Muscle of arm (tissue), 12 donors: ENCODE data around the gene GFER. TPM values are rescaled to one million over a fixed set of nuclear protein-coding genes. Genes with fewer than 3 reads are reported as not detected.
"Not testable (repeated sequence)": the region's sequence is repeated elsewhere in the genome, so short reads cannot be mapped to it uniquely, and the experiment has no call there.

Experiments used
- DNase-seq: peaks from one replicate; pipeline ENCODE4 v3.0.0-alpha.2; 2013
- polyA plus RNA-seq, 12 donors: library from polyadenylated mRNA; unstranded; fragments of 120-200 nt; gene quantifications; one replicate each; pipeline ENCODE4 v1.2.1, GENCODE V29; 2013; ENCODE audit not compliant: insufficient read length in 12 of 12

GFER gene
- polyA plus RNA-seq, 12 donors, result 10.9 to 40.2 (median 15.1) TPM; not detected in 1

DNA sequence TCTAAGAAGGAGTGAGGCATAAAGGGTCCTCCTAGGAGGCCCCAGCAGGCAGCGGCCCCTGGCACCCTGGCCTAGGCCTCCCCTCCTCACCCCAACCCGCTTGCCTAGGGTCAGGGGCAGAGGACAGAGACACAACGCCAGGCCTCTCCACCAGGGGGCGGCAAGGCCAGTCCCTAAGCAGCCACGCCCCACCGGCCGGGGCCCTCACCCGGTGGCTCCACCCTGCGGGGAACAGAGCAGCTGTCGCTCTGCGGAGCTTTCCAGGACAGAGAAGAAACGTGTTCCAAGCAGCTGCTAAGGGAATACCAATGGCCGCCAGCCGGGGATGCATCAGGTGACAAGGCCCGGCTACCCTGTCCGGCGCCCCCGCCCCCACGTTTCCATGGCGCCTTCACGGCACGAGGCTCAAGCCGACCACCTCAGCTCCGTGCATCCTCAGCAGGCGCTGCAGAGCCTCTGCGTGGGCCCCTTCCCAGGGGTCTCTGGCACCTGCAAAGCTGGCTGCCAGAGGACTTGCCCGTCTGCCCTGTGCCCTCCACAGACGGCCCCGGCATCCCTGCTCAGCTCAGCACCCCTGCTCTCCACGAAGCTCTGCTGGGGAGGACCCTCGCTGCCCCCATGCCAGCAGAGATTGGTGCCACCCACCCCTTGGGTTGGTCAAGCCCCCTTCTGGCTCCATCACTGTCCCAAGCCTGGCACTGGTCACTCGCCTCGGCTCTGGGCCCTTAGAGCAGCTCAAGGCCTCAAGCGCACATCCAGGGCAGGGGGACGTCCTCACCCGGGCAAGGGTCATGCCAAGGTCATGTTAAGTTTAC lies 20.0 kb downstream of the GFER start:
- DNase-seq, result peak; percentile 84

DNA sequence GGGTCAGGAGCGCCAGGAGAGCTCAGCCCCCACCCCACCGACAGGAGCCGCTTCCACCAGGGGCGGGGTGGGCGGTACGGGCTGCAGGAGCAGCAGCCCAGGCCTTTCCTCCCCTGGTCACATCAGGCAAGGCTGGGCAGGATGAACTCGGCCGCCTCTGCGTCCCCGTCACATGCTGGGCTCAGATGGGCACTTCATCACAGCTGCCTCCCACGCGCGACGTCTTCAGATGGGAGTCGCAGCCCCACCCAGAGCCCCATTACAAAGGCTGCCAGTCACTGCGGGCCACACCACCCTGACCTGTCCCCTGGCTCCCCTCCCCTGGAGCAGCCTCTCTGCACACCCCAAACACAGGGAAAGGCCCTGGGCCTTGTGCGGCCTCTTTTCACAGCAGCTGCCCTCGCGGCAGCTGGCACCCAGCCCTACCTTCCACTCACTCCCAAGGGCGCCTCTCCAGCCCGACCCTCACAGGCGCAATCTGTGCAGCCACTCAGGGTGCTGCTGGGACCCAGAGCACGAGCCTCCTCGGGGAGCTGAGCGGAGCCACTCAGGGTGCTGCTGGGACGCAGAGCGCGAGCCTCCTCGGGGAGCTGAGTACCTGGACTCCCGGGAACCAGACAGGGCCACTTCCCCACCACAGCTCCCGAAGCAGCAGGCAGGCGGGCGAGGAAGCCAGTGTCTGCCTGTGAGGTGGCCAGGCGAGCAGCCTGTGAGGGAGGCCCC lies 21.0 kb downstream of the GFER start:
- no peak for DNase-seq

DNA sequence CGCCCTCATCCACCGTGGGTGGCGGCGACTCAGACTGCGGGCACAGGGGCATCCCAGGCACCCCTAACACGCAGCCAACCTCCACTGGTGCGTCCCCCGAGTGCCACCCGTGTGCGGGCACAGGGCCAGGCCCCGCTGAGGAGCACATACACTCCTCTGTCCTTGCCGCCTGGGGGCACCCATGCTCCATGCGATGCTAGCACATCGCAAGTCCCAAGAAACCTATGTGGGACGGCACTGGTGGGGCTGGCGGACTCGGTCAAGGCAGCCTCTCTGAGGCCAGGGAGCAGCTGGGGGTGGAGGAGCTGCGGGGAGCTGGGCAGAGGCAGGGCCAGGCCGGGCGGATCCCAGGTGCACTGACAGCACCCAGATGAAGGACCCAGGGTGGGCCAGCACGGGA lies 21.7 kb downstream of the GFER start:
- no peak for DNase-seq

DNA sequence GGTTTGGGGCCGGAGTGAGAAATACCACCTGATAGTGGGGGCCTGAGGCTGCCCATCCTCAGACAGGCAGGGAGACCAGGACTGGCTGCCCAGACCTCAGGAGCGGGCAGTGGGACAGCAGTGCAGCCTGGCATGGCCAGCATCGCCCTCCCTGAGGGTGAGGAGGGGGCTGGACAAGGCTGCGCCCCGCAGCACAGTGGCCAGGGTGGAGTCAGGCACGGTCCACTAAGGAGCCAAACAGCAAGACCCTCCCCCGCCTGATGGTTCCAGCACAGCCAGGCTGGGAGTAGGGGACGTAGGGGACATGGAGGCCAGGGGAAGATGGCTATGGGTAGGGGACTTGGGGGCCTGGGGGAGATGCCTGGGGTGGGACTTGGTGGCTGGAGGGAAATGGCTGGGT lies 22.3 kb downstream of the GFER start:
- no peak for DNase-seq

DNA sequence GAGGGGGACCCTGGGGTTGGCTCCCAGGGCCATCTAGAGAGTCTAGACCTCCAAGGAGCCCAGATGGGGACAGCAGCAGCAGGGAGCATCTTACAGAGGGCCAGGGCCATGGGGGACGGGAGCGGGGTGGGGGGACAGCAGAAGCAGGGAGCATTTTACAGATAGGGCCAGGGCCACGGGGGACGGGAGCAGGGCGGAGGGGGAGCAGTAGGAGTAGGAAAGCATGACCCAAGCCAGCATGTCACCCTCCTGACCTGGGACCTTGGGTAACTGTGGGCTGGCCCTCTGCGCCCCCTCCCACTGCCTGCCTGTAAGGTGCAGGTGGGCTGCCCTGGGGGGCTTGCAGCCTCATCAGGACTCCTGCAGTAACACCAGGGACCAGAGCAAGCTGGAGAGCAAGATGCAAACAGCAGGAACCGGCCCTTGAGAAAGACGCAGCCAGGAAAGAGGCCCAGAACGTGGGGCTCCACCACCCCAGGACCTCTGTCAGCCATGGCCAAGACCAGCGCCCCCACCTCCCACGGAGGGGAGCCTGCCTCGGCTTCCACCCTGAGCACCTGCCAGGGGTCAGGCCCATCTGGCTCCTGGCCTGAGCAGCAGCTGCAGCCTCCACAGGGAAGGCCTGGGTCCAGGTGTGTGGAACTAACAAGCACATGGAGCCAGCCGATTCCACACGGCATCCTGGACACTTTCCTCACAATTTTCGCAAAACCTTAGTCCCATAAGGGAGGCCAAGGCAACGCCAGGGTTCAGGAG lies 23.3 kb downstream of the GFER start:
- no peak for DNase-seq

DNA sequence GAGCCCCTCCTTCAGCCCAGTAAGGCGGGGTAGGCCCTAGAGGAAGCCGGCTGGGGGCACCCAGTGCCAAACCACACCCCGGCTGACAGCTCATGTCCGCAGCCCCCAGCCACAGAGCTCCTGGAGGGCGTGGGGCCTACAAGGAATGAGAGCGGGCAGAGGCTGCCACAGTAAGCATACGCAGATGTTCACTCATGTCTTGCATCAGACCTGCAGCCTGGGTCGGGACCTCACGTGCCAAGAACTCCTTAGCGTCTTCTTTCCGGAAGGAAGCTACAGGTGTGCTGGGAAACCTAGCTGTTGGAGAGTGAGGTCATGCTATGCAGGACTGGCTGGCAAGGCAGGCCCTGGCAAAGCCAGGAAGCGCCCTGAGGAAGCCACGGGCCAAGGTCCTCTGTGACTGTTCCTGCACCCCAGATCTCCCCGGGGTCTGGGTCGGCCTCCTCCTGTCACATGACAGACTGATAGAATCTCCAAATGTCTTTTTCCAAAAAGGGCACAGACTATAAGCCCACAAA lies 24.1 kb downstream of the GFER start:
- no peak for DNase-seq

DNA sequence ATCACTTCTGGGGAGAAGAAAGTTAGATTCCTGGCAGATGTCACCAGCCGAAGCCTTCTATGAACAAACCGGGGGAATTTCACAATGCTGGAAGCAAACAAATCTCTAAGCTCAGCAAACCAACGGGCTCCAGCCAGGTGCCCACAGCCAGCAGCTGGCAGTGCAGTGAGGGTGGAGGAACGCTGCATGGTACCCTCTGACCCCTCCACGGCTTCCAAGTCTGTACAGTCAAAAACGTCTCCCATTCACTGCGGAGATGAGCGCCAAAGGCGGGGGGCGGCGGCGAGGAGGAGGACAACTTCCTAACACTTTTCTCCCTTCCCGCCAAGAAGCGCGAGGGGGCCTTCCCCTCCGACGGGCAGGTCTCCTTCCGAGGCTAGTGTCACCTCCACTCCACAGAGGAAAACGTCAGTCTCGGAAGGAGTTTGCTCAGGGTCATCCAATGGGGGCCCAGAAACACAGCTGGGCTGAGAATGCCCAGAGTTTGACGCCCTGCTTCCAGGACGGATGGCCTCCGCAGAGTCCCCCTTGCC lies 24.7 kb downstream of the GFER start:
- DNase-seq, result no peak

DNA sequence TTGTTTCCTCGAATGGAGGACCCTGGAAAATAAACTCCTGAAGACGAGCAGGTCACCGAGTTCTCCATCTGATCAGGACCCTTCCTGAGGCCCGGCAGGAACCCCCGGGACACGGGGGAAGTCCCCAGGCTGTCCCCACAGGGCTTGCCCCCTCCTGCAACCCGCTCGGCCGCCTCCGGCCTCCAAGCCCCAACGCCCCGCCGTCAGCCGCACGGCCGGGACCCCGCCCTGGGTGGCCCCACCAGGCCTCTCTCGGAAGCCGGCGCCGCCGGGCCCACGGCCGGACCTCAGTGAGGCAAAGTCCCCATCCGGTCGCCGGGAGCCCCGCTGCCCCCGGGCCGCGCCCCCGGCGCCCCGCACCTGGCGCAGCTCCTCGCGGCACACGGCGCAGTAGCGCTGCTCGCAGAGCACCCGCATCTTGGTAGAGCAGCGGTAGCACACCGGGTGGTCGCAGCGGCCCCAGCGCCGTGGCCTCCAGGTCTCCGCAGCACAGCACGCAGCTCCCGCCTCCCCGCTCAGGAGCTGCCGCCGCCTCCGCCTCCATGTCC lies 25.2 kb downstream of the GFER start:
- DNase-seq, result no peak

DNA sequence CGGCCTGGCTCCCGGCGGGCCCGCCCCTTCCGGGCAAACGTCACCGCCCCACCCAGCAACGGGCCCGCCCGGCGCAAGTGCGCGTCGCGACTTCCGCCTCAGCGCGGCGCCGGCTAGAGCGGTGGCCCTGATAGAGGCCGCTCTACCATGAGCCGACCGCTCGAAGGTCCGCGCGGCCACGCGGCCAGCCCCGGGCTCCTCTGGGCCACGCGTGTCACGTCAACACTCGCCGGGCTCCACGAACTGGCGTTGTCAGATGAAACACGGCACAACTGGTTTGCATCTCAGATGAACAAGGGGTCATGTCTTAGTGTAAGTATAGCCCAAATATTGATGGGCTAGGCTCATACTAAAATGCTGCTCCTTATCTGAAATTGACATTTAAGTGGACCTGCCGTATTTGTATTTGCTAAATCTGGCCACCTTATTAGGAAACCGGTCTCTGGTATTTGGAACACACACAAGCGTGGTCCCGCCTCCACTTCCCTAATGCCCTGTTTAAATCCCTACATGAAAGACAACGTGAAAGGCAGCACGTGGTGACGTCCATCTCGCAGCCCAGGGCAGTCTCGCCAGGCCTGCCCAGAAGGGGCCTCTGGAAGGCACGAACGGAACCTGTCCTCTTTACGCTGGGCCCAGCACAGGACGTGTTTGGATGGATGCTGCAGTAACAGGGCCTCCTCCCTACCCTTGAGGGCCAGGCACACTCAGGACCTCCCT lies 26.0 kb downstream of the GFER start, which contains the start of gene ZNF598:
Gene ZNF598, minus strand, starts transcription at position 31 of the 720 bp plus-strand sequence.
- DNase-seq, result peak; percentile 88

DNA sequence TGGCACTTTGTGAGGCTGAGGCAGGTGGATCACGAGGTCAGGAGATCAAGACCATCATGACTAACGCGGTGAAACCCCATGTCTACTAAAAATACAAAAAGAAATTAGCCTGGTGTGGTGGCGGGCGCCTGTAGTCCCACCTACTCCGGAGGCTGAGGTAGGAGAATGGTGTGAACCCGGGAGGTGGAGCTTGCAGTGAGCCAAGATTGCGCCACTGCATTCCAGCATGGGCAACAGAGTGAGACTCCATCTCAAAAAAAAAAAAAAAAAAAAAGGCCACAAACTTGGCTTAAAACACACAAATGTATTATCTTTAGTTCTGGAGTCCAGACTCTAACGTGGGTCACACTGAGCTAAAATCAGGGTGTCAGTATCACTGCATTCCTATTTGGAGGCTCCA lies 27.7 kb downstream of the GFER start:
- not testable (repeated sequence) for DNase-seq

DNA sequence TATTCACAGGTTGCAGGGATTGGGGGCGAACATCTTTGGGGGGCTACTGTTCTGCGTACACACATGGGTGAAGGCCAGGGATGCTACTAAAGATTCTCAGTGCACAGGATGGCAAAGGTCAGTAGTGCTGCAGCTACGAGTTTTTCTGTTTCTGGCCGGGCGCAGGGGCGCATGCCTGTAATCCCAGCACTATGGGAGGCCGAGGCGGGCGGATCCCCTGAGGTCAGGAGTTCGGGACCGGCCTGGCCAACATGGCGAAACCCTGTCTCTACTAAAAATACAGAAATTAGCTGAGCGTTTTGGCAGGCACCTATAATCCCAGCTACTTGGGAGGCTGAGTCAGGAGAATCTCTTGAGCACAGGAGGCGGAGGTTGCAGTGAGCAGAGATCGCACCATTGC lies 29.5 kb downstream of the GFER start:
- no peak for DNase-seq

DNA sequence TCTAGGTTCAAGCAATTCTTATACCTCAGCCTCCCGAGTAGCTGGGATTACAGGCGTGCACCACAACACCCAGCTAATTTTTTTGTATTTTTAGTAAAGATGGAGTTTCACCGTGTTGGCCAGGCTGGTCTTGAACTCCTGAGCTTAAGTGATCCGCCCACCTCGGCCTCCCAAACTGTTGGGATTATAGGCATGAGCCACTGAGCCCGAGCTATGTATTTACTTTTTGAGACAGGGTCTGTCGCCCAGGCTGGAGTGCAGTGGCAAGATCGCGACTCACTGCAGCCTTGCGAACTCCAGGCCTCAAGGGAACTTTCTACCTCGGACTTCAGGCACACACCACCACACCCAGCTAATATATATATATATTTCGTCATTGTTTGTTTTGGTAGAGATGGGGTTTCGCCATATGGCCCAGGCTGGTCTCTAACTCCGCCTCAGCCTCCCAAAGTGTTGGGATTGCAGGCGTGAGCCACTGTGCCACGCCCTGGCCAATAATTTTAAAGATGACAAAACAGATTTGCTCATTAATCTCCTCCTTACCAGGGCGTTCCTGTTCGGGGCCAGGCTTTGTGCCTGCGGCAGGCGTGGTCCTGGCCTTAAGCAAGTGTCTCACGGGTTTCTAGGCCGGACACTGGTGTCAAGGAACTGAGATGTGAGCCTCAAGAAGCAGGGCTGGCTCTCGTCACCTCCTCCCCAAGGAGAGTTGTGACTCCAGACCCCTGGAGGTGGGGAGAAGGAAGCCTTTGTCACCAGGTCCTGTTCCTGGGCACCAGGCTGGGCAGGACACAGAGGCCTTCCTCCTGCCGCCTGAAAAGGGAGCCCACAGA lies 31.3 kb downstream of the GFER start:
- no peak for DNase-seq

DNA sequence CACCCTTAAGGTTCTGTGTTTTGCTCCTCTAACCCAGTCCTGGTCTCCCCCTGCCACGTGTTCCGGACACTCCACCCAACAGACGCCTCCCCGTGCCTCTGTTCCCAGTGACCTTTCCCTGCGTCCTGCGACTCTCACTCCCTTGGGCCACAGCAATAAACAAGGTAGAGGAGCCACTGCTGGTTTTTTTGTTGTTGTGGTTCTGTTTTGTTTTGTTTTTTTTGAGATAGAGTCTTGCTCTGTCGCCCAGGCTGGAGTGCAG lies 31.9 kb downstream of the GFER start:
- DNase-seq, result no peak

DNA sequence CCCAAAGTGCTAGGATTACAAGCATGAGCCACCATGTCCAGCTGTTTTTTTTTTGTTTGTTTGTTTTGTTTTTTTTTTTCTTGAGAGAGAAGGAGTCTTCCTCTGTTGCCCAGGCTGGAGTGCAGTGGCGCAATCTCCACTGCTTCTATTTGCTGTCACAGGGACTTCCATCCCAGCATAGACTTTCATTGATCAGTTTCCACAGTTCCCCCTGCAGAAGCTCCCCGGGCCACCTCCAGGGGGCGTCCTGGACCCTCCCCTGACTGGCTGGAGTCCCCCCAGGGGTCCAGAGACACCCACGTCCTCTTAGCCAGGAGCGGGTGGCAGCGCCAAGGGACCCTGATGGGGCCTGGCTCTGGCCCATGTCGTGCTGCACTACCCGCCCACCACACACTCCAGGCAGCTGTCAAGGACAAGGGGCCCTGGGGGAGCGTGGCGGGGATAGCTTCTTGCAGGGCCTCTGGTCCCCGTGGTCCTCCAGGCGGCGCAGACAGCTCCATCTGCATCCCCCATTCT lies 32.5 kb downstream of the GFER start:
- no peak for DNase-seq

DNA sequence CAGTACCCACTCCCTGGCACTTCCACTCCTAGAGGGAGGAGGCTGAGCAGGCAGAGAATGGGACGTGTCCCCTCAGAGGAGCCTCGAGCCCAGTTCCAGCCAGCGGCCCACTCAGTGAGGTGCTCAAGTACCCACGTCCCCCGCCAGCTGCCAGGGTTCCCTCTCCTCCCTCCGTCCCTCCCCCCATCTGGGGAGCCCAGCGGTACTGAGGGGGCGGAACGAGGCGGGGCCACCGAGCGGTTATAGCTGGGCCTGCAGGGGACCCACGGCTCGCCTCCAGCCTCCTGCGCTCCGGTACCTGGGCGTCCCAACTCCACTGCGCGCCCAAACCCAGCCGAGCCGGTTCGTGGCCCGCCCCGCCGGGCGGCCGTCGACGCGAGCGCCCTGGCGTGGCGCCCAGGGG lies 35.5 kb downstream of the GFER start, which contains the start of gene NPW:
Gene NPW, plus strand, starts transcription at position 268 of the 403 bp plus-strand sequence.
- DNase-seq, result no peak

DNA sequence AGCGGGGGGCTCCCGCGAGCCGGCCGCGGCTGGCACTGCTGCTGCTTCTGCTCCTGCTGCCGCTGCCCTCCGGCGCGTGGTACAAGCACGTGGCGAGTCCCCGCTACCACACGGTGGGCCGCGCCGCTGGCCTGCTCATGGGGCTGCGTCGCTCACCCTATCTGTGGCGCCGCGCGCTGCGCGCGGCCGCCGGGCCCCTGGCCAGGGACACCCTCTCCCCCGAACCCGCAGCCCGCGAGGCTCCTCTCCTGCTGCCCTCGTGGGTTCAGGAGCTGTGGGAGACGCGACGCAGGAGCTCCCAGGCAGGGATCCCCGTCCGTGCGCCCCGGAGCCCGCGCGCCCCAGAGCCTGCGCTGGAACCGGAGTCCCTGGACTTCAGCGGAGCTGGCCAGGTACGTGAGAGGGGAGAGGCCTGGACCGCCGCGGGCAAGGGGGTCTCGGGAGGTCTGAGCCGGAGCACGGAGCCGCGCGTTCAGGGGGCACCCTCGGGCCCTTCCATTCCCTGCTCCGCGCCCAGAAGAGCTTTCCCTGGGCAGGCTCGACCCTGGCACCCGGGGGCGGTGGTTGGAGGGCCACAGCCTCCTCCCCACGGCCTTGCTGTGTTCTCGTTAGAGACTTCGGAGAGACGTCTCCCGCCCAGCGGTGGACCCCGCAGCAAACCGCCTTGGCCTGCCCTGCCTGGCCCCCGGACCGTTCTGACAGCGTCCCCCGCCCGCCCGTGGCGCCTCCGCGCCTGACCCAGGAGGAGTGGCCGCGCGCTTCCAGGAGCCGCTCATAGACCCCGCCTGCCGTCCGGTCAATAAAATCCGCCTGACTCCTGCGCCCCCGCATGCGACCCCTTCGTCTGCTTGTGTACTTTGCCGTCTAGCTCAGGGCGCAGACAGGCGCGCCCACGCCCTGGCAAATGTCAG lies 36.2 kb downstream of the GFER start:
- DNase-seq, result no peak

DNA sequence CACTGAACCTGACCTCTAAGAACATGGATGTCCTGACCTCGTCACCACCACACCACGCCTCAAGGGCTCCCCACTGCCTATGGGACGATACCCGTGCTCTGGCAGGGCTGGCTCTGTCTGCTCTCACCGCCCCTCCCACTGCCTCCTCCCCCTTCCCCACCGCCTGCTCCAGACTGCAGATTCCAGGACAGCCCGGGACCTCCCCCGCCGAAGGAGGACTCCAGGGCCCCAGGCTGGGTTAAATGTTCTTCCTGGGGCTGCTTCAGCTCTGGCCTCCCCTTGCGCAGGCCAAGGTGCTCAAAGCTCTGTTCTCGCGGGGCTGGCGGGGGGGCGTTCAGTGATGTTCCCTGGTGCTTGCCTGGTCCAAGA lies 38.7 kb downstream of the GFER start:
- no peak for DNase-seq

DNA sequence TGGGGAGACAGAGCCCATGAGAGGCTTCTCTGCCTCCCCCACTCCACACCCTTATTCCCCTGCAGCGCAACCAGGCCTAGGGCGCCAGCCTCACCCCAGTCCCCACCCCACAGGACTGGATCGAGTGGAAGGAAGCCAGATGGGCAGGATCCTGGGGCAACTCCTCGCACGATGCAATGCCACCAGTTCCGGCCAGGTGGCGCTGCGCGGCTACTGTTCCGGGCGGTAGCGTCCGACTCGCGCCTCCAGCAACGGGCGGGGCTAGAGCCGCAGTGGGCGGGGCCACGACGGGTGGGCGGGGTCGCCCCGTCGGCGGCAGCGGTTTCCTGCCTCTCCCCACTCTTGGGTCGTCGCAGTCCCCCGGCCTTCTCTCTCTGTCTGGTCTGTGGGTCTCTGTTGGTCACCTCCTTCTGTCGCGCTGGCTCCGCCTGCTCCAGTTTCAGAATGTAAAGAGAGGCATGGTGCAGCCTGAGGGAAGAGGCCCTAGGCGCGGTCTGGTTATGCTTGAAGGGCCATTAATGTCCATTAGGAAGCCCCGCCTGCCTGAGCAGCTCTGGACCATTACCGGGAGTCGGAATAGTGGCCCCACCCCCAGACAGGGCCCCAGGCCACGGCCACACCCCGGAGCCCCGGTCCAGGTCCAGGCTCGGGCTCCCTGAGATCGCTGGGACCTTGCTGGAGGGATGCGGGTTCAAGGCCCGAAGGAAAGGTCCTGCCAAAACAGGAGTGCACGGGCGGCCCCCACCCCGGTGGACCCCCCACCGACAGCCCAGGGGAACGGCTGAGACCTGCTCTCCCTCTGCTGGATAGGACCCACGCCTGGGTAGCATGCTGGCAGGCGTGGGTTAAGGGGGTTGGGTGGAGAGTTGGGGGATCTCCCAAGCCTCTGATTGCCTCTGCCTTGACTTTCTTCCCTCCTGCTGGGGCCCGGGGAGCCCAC lies 39.4 kb downstream of the GFER start:
- peak; percentile 94 for DNase-seq
